Measurements from ENCODE around the gene LYL1. TPM values are rescaled to one million over a fixed set of nuclear protein-coding genes. Genes with fewer than 3 reads are reported as not detected.

LYL1 gene
- total and polyA plus RNA-seq, 11 donors: 5.2 to 19.1 (median 8.3) TPM

DNA sequence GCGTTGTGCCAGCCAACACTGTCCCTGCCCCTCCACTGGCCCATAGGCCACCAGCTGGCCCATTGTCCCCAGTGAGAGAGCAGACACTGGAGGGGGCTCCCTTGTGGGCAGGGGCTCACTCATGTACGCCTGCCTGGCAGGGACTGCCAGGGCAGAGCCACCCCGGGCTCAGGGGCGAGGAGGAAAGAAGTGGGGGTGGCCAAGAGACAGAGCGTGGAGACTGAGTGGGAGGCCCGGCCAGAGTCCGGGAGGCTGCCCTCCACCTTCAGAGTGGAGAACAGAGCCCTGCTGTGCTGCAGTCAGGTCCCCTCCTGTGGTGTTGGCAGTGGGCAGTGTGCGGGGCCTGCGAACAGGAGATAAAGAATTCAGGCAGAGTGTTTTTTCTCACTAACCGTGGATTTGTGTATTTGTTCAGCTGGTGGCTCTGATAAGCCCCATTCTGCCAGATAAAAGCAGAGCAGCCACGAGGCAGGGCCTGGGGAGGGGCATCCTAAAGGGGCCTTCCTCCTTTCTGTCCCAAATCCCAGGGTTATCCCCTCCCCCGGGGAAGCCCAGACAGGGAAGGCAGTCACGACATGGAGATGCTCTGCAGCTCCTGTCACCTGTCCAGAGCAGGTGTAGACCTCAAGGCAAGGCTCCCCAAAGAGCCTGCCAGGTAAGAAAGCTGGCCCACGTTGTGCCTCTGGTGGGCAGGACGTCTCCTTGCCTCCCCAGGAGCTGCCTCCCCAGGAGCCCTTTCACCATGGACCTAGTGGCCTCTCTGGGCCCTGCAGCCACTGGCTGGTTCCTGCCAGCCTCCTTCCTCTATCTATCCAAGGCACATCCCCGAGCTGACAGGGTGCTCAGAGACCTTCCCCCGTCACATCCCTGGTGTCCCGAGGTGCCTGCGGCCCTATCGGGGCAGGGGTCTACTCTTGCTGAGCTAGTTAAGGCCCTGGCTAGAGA lies 33.0 kb downstream of the LYL1 start:
- Histone ChIP-seq H3K4me1 (peaks cover 43 to 85% (median 74%) of the 10 kb centered on the region in 12 donors), H3K4me3 (peak overlapping the region in 6 of 12 donors; percentile 4 to 33 (median 14)), H3K9me3 (no peaks in the 10 kb centered on the region), H3K36me3 (peaks cover 0 to 18% (median 11%) of the 10 kb centered on the region in 9 donors), H3K27ac (peak overlapping the region; percentile 61 to 98 (median 80)), H3K27me3 (no peaks in the 10 kb centered on the region)
- WGBS, 4 donors: 47 to 62% (median 57%) methylated on average over 16 to 20 of the region's 20 CpGs
- TF ChIP-seq, protein P1, sequence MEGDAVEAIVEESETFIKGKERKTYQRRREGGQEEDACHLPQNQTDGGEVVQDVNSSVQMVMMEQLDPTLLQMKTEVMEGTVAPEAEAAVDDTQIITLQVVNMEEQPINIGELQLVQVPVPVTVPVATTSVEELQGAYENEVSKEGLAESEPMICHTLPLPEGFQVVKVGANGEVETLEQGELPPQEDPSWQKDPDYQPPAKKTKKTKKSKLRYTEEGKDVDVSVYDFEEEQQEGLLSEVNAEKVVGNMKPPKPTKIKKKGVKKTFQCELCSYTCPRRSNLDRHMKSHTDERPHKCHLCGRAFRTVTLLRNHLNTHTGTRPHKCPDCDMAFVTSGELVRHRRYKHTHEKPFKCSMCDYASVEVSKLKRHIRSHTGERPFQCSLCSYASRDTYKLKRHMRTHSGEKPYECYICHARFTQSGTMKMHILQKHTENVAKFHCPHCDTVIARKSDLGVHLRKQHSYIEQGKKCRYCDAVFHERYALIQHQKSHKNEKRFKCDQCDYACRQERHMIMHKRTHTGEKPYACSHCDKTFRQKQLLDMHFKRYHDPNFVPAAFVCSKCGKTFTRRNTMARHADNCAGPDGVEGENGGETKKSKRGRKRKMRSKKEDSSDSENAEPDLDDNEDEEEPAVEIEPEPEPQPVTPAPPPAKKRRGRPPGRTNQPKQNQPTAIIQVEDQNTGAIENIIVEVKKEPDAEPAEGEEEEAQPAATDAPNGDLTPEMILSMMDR (IDR thresholded peaks at IDR 0.05): no peak
- no peak for TF ChIP-seq POLR2A (IDR thresholded peaks at IDR 0.05)
- intact Hi-C loops (cut with DNase I): loop anchor here in 1 of 10 donors (2.0 kb wide), 1 partner anchor 19 kb away; no protein-coding TSS in a partner anchor
- DNase-seq (no peak), ATAC-seq (no peak)

- no peak overlapping the region for H3K4me3 ChIP-seq
- peak in 1 of 4 donors; percentile 38 for ATAC-seq
- no peak for DNase-seq
These were observed 34.4 kb downstream of the LYL1 start for GRCh38 chr19:13068085-13068846.

DNA sequence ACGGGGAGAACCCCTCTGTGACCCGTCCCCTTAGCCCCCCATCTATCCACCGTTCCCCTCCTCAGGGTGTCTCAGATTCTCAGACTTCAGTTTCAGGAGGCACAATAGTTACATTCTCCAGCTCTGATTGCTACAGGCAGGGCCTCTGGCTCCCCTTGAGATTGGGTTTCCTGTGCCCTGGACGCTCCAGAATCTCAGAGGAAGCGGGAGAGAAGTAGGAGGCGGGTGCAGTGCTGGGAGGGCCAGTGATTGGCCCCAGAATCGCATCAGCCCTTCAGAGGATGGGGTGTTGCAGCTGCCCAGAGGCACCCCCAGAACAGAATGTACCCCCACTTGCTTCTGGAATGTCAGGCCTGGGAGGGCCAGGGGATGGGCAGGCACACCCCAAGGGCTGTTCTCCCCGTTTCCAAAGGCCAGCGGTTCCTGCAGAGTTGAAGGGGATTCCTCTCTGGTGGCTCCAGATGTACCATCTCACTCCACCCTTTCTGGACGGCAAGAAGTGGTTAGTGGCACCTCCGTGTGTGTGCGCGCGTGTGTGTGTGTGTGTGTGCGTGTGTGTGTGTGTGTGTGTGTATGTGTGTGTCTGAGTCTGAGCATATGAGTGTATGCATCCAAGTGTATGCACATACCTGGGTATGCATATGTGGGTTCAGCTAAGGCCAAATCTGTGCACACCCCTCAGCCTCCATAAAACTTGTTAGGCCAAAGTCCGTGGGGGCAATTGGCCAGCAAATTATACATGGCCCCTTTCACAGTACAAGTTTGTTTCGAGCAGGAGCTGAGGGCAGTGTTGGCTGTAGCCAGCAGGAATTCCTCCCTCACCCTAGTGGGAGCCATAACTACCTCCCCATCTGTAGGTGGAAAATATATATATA lies 35.5 kb downstream of the LYL1 start:
- DNase-seq: peak in 1 of 5 donors; percentile 28
- TF ChIP-seq, protein P1 (IDR thresholded peaks at IDR 0.05): no peak
- no peak for TF ChIP-seq POLR2A (IDR thresholded peaks at IDR 0.05)
- Histone ChIP-seq H3K4me3 (no peak overlapping the region), H3K27ac (peak overlapping the region; percentile 26 to 98 (median 94)), H3K4me1 (peaks cover 53 to 100% (median 91%) of the 10 kb centered on the region in 12 donors), H3K9me3 (no peaks in the 10 kb centered on the region), H3K27me3 (no peaks in the 10 kb centered on the region), H3K36me3 (no peaks in the 10 kb centered on the region)
- WGBS, 4 donors: 47 to 66% (median 58%) methylated on average over 12 to 17 of the region's 17 CpGs
- intact Hi-C loops (cut with DNase I): loop anchor here in 1 of 10 donors (1.0 kb wide), 1 partner anchor 82 kb away; no protein-coding TSS in a partner anchor
- no peak for ATAC-seq

More at GRCh38 chr19:13068085-13068846, 34.4 kb downstream of the LYL1 start:
- H3K9me3 ChIP-seq: no peaks in the 10 kb centered on the region
- H3K4me1 ChIP-seq: peaks cover 48 to 95% (median 86%) of the 10 kb centered on the region in 12 donors
- 56 to 66% (median 58%) methylated on average over 5 to 6 of the region's 6 CpGs for WGBS, 4 donors
- intact Hi-C loops (cut with DNase I): loop anchor here in 1 of 10 donors (2.0 kb wide), 1 partner anchor 21 kb away; no protein-coding TSS in a partner anchor
- H3K27me3 ChIP-seq: no peaks in the 10 kb centered on the region
- TF ChIP-seq POLR2A (IDR thresholded peaks at IDR 0.05): no peak
- TF ChIP-seq, protein P1 (IDR thresholded peaks at IDR 0.05): peak in 2 of 12 donors; percentile 16 to 30
- peaks cover 0 to 5% (median under 1%) of the 10 kb centered on the region in 9 donors for H3K36me3 ChIP-seq
- H3K27ac ChIP-seq: peak overlapping the region in 11 of 12 donors; percentile 9 to 98 (median 79)
